Liver (tissue), 9 donors: ENCODE data around the gene PTPN4. TPM values are rescaled to one million over a fixed set of nuclear protein-coding genes. Genes with fewer than 3 reads are reported as not detected.

Source experiments
- DNase-seq: peaks from one replicate; pipeline ENCODE4 v3.0.0-alpha.2; 2017; ENCODE audit warnings: low spot score
- H3K27ac ChIP-seq, 2 donors: one replicate each; pipeline ENCODE4 v1.7.0; 2013; ENCODE audit warnings: inconsistent platforms in 2 of 2, low read length in 2 of 2, control low read depth in 1 of 2, low read depth in 1 of 2, mild to moderate bottlenecking in 1 of 2
- H3K27me3 ChIP-seq, 4 donors: one replicate each; pipeline versions ENCODE4 v1.6.1 to v1.7.0; 2013; ENCODE audit warnings: low read length in 3 of 4, inconsistent platforms in 1 of 4, mild to moderate bottlenecking in 1 of 4, moderate library complexity in 1 of 4; ENCODE audit not compliant: control insufficient read depth in 4 of 4, insufficient read depth in 4 of 4
- H3K36me3 ChIP-seq, 4 donors: one replicate each; pipeline versions ENCODE4 v1.6.1 to v1.7.0; 2013; ENCODE audit warnings: low read length in 3 of 4, mild to moderate bottlenecking in 3 of 4, low read depth in 1 of 4, moderate library complexity in 1 of 4; ENCODE audit not compliant: control insufficient read depth in 4 of 4, insufficient read depth in 3 of 4
- H3K4me1 ChIP-seq, 4 donors: one replicate each; pipeline versions ENCODE4 v1.6.1 to v1.7.0; 2013; ENCODE audit warnings: low read length in 3 of 4, mild to moderate bottlenecking in 3 of 4, moderate library complexity in 1 of 4; ENCODE audit not compliant: control insufficient read depth in 4 of 4, insufficient read depth in 4 of 4
- H3K4me3 ChIP-seq, 3 donors: one replicate each; pipeline versions ENCODE4 v1.6.1 to v1.7.0; 2013; ENCODE audit warnings: low read length in 3 of 3, control low read depth in 1 of 3, low read depth in 1 of 3, mild to moderate bottlenecking in 1 of 3
- H3K9ac ChIP-seq, 2 donors: one replicate each; pipeline ENCODE4 v1.7.0; 2013; ENCODE audit warnings: low read length in 2 of 2, mild to moderate bottlenecking in 2 of 2, moderate library complexity in 2 of 2, control low read depth in 1 of 2, low read depth in 1 of 2
- H3K9me3 ChIP-seq, 4 donors: one replicate each; pipeline versions ENCODE4 v1.6.1 to v1.7.0; 2013; ENCODE audit warnings: low read length in 3 of 4; ENCODE audit not compliant: control insufficient read depth in 4 of 4
- FOXA1 ChIP-seq: IDR thresholded peaks from 2 replicates; pipeline ENCODE4 v1.6.1; 2016; ENCODE audit warnings: antibody characterized with exemption
- FOXA2 ChIP-seq: IDR thresholded peaks from 2 replicates; pipeline ENCODE4 v1.6.1; 2016; ENCODE audit warnings: antibody characterized with exemption
- HNF4A ChIP-seq, 2 donors: conservative IDR thresholded peaks; 2 replicates each; pipeline ENCODE4 v1.6.1; 2016; ENCODE audit warnings: antibody characterized with exemption in 2 of 2, mild to moderate bottlenecking in 2 of 2
- HNF4G ChIP-seq: IDR thresholded peaks from 2 replicates; pipeline ENCODE4 v1.6.1; 2016; ENCODE audit warnings: antibody characterized with exemption
- NR2F2 ChIP-seq: IDR thresholded peaks from 2 replicates; pipeline ENCODE4 v1.6.1; 2016; ENCODE audit warnings: antibody characterized with exemption
- REST ChIP-seq: IDR thresholded peaks from 2 replicates; pipeline ENCODE4 v1.6.1; 2016; ENCODE audit warnings: antibody characterized with exemption, mild to moderate bottlenecking
- TAF1 ChIP-seq: conservative IDR thresholded peaks from 2 replicates; pipeline ENCODE4 v1.6.1; 2016; ENCODE audit warnings: antibody characterized with exemption, mild to moderate bottlenecking
- WGBS: extraction: QIAGEN DNeasy Blood & Tissue Kit; methylation state at CpG from one replicate; pipeline ENCODE4 v1.1.7; 2013; 5-methylcytosine and 5-hydroxymethylcytosine counted together
- polyA plus RNA-seq, 2 donors: library from polyadenylated mRNA; stranded (reverse) in 1 of 2; unstranded in 1 of 2; fragments of 200-250 nt in 1 of 2; fragments of >200 nt in 1 of 2; fragmentation: Nextera tagmentation in 1 of 2; extraction: Ambion mirVana in 1 of 2; gene quantifications; one replicate each; pipeline versions ENCODE4 v1.2.1 to v1.2.3, GENCODE V29; 2013 to 2015
- total RNA-seq, 2 donors: library from RNA; depleted of rRNA; stranded (reverse); fragments of >200 nt; gene quantifications; one replicate each; pipeline ENCODE4 v1.2.3, GENCODE V29; 2014
- donor health status: healthy.
- donor health status: healthy.
- donor health status: healthy.
- donor health status: healthy.
- donor health status: healthy.

PTPN4 gene
- total and polyA plus RNA-seq, 4 donors = 4.2 to 34.6 (median 9.5) TPM

GRCh38 chr2:119808516-119809147 is 48.9 kb downstream of the PTPN4 start:
- peaks cover 0 to 8% (median 7%) of the 10 kb centered on the region in 4 donors for H3K4me1 ChIP-seq
- TF ChIP-seq HNF4G = no peak
- TF ChIP-seq FOXA1 = no peak
- no peak for TF ChIP-seq REST
- TF ChIP-seq TAF1 = no peak
- TF ChIP-seq FOXA2 = no peak
- no peaks in the 10 kb centered on the region for H3K9me3 ChIP-seq
- DNase-seq = no peak
- no peak overlapping the region for H3K9ac ChIP-seq
- H3K4me3 ChIP-seq = no peak overlapping the region
- H3K36me3 ChIP-seq = peaks cover 0 to 3% (median 1%) of the 10 kb centered on the region in 4 donors
- H3K27ac ChIP-seq = no peak overlapping the region
- H3K27me3 ChIP-seq = no peaks in the 10 kb centered on the region
- 83% methylated on average over 3 of the region's 3 CpGs for WGBS

GRCh38 chr2:119809339-119810048 is 49.8 kb downstream of the PTPN4 start:
- no peak for DNase-seq

More at GRCh38 chr2:119809339-119810048, 49.8 kb downstream of the PTPN4 start:
- no peaks in the 10 kb centered on the region for H3K27me3 ChIP-seq
- peaks cover 0 to 3% (median 1%) of the 10 kb centered on the region in 4 donors for H3K36me3 ChIP-seq
- 34% methylated on average over 6 of the region's 6 CpGs for WGBS
- H3K9me3 ChIP-seq = no peaks in the 10 kb centered on the region
- no peak overlapping the region for H3K27ac ChIP-seq
- peak; percentile 7 to 28 for TF ChIP-seq HNF4A (conservative IDR thresholded peaks at IDR 0.05)
- no peak for TF ChIP-seq NR2F2
- no peak for TF ChIP-seq REST
- H3K4me1 ChIP-seq = peaks cover 0 to 8% (median 7%) of the 10 kb centered on the region in 4 donors
- no peak overlapping the region for H3K4me3 ChIP-seq
- H3K9ac ChIP-seq = no peak overlapping the region
